Type B pancreatic cell (in vitro differentiated cells): ENCODE measurements around the gene ZNF296. TPM values are rescaled to one million over a fixed set of nuclear protein-coding genes. Genes with fewer than 3 reads are reported as not detected.
"Not testable (repeated sequence)": the region's sequence is repeated elsewhere in the genome, so short reads cannot be mapped to it uniquely, and the experiment has no call there.

Experiments
- DNase-seq: peaks from one replicate; pipeline ENCODE4 v3.0.0; 2021; ENCODE audit warnings: mixed read lengths; ENCODE audit not compliant: unreplicated experiment; ENCODE audit errors: extremely low spot score
- H3K27ac Mint-ChIP-seq: 2 replicates; pipeline ENCODE4 v1.8.0; 2021; ENCODE audit warnings: mild to moderate bottlenecking, mixed read lengths
- H3K27me3 Mint-ChIP-seq: 2 replicates; pipeline ENCODE4 v1.8.0; 2021; ENCODE audit warnings: mixed read lengths
- H3K36me3 Mint-ChIP-seq: 2 replicates; pipeline ENCODE4 v1.8.0; 2021; ENCODE audit warnings: mixed read lengths
- H3K4me1 Mint-ChIP-seq: one replicate; pipeline ENCODE4 v1.8.0; 2021; ENCODE audit warnings: mixed read lengths; ENCODE audit not compliant: unreplicated experiment
- H3K4me3 Mint-ChIP-seq: 2 replicates; pipeline ENCODE4 v1.8.0; 2021; ENCODE audit warnings: mild to moderate bottlenecking, mixed read lengths
- H3K9me3 Mint-ChIP-seq: 2 replicates; pipeline ENCODE4 v1.8.0; 2021; ENCODE audit warnings: mixed read lengths
- CTCF ChIP-seq: fragments of 200-600 bp; sonication (generic); conservative IDR thresholded peaks from 2 replicates; pipeline ENCODE4 v1.5.0; 2021; ENCODE audit warnings: antibody characterized with exemption, mild to moderate bottlenecking
- total RNA-seq: library from RNA; stranded (reverse); gene quantifications from 2 replicates; pipeline ENCODE4 v1.2.1, GENCODE V29; 2021; ENCODE audit warnings: low replicate concordance

ZNF296 gene
- total RNA-seq, 1 donor from 2014 or later = 2.2 TPM

GRCh38 chr19:45121827-45122345 lies 45.6 kb upstream of the ZNF296 start:
- H3K4me1 Mint-ChIP-seq = peaks cover 46% of the 10 kb centered on the region
- peak overlapping the region; percentile 74 for H3K27ac Mint-ChIP-seq
- DNase-seq = no peak
- no peaks in the 10 kb centered on the region for H3K27me3 Mint-ChIP-seq
- TF ChIP-seq CTCF = no peak
- H3K36me3 Mint-ChIP-seq = no peaks in the 10 kb centered on the region
- H3K4me3 Mint-ChIP-seq = no peak overlapping the region
- no peaks in the 10 kb centered on the region for H3K9me3 Mint-ChIP-seq

GRCh38 chr19:45119582-45119981 lies 43.3 kb upstream of the ZNF296 start:
- DNase-seq = no peak
- H3K9me3 Mint-ChIP-seq = no peaks in the 10 kb centered on the region
- H3K4me1 Mint-ChIP-seq = peaks cover 46% of the 10 kb centered on the region
- peak overlapping the region; percentile 50 for H3K27ac Mint-ChIP-seq
- H3K27me3 Mint-ChIP-seq = no peaks in the 10 kb centered on the region
- no peak for TF ChIP-seq CTCF
- no peak overlapping the region for H3K4me3 Mint-ChIP-seq
- no peaks in the 10 kb centered on the region for H3K36me3 Mint-ChIP-seq

GRCh38 chr19:45118591-45119355 lies 42.5 kb upstream of the ZNF296 start:
- Mint-ChIP-seq H3K27ac (peak overlapping the region; percentile 50), H3K4me1 (peaks cover 38% of the 10 kb centered on the region)
- not testable (repeated sequence) for H3K4me3 Mint-ChIP-seq, H3K9me3 Mint-ChIP-seq, H3K27me3 Mint-ChIP-seq, H3K36me3 Mint-ChIP-seq, DNase-seq

- Mint-ChIP-seq H3K4me1 (peaks cover 33% of the 10 kb centered on the region), H3K27me3 (no peaks in the 10 kb centered on the region), H3K27ac (peak overlapping the region; percentile 67), H3K9me3 (no peaks in the 10 kb centered on the region), H3K4me3 (no peak overlapping the region), H3K36me3 (no peaks in the 10 kb centered on the region)
- TF ChIP-seq CTCF = no peak
- DNase-seq = no peak
These were observed 41.8 kb upstream of the ZNF296 start for GRCh38 chr19:45118106-45118505.

GRCh38 chr19:45117671-45118070 lies 41.4 kb upstream of the ZNF296 start:
- no peak for TF ChIP-seq CTCF
- Mint-ChIP-seq H3K27me3 (no peaks in the 10 kb centered on the region), H3K9me3 (no peaks in the 10 kb centered on the region), H3K36me3 (no peaks in the 10 kb centered on the region), H3K4me1 (peaks cover 33% of the 10 kb centered on the region), H3K27ac (peak overlapping the region; percentile 67), H3K4me3 (no peak overlapping the region)
- no peak for DNase-seq

GRCh38 chr19:45117167-45117594 lies 40.9 kb upstream of the ZNF296 start:
- Mint-ChIP-seq H3K4me1 (peaks cover 29% of the 10 kb centered on the region), H3K4me3 (peak overlapping the region; percentile 7), H3K27me3 (no peaks in the 10 kb centered on the region), H3K36me3 (no peaks in the 10 kb centered on the region), H3K27ac (peak overlapping the region; percentile 50), H3K9me3 (no peaks in the 10 kb centered on the region)
- no peak for TF ChIP-seq CTCF
- DNase-seq = no peak
